ENCODE data around the gene RAX2.

DNA sequence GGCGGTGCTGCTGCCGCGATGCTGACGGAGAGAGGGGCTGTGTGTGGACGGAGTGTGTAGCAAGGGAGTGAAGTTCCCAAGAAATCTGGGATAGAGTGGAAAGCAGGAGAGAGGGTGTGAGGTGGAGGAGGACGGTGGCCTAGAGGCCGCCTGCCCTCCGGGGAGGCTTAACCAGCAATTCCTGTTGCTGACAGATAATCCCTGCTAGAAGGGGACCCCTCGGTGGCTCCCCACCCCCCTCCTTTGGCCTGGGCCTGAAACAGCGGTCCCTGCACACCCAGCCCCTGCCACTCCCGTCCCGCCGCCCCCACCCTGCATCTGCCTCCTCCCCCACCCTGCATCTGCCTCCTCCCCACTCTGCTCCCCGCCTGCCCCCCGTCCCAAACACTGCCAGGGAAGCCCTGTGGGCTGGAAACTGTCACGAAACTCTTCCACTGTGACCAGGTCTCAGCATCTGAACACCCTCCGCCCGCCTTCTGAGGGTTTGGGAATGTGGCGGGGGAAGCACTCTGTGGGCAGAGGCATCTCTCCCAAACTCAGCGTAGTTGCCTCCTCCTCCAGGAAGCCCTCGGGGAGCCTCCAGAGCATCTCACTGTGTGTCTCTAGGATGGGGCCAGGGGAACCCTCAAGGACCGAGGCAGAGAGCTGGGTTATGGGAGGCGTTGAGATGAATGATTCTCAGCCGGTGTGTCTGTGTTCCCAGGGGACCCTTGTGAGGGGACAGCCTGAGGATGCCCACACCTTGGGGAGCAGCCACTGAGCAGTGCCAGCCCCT lies 31.3 kb upstream of the RAX2 start:
- TF ChIP-seq, protein P1, sequence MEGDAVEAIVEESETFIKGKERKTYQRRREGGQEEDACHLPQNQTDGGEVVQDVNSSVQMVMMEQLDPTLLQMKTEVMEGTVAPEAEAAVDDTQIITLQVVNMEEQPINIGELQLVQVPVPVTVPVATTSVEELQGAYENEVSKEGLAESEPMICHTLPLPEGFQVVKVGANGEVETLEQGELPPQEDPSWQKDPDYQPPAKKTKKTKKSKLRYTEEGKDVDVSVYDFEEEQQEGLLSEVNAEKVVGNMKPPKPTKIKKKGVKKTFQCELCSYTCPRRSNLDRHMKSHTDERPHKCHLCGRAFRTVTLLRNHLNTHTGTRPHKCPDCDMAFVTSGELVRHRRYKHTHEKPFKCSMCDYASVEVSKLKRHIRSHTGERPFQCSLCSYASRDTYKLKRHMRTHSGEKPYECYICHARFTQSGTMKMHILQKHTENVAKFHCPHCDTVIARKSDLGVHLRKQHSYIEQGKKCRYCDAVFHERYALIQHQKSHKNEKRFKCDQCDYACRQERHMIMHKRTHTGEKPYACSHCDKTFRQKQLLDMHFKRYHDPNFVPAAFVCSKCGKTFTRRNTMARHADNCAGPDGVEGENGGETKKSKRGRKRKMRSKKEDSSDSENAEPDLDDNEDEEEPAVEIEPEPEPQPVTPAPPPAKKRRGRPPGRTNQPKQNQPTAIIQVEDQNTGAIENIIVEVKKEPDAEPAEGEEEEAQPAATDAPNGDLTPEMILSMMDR (IDR thresholded peaks at IDR 0.05; ENCODE audit: poor library complexity) = no peak
- TF ChIP-seq EZH2 (IDR thresholded peaks at IDR 0.05; ENCODE audit: borderline replicate concordance) (no peak), EZH2phosphoT487 (IDR thresholded peaks at IDR 0.05; ENCODE audit: low read depth, severe bottlenecking, unreplicated experiment) (no peak)

Measured in hepatocyte (in vitro differentiated cells).